Spleen (tissue), 7 donors: ENCODE data around the gene IRAK1.

Experiments
- POLR2AphosphoS5 ChIP-seq, 3 donors: sonication (generic); formaldehyde crosslinking; IDR thresholded peaks; one replicate each; pipeline ENCODE4 v1.5.1; 2017; ENCODE audit warnings: antibody characterized with exemption in 3 of 3
- TF ChIP-seq, protein P1 (sequence below), 11 experiments: fragments of 200-600 bp in 7 of 11; fragments of 450-650 bp in 4 of 11; sonication (generic) in 4 of 11; IDR thresholded peaks in 8 of 11; conservative IDR thresholded peaks in 3 of 11; 1 replicate in 7 of 11; 2 replicates in 4 of 11; pipeline versions ENCODE4 v1.4.0 to v1.8.0; 2016 to 2021; ENCODE audit warnings: antibody characterized with exemption in 11 of 11, inconsistent platforms in 4 of 11, mild to moderate bottlenecking in 1 of 11
- donor health status: DM: no; HTN: no; CAD: no; lungs with moderate emphysema.
- donor health status: DM: no; HTN: no; CAD: no.
- donor health status: DM: no; HTN: no; CAD: no.

DNA sequence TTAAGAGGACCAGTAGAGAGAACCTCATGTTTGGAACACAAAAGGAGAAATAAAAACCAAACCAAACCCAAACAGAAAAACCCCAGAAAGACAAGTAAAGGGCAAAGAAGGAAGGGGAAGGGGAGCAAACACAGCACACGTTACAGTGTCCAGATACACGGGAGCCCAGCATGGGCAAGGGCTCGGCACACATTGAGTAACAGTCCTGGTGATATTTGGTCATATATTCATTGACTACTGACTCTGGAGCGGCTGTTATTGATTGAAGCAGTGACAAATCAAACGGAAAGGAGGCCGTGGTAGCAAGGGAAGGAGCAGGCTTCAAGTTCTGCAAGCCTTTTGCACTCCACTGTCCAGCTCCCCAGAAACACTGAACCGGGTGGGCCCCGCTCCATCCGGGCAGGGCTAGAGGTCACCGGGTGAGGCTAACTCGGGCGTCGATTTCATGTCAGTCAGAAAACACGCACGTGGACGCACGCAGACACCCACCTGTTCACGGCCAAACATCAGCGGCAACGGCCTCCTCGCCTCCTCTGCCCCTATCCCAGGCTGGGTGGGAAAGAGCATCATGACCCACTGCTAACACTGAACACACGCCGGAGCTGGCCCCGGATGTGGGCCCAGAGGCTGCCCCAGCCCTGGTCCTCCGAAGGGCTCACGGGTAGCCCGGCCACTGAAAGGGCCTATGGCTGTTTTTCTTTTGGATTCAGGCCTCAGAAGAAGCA is 3.7 kb upstream of the IRAK1 start:
- TF ChIP-seq, protein P1, sequence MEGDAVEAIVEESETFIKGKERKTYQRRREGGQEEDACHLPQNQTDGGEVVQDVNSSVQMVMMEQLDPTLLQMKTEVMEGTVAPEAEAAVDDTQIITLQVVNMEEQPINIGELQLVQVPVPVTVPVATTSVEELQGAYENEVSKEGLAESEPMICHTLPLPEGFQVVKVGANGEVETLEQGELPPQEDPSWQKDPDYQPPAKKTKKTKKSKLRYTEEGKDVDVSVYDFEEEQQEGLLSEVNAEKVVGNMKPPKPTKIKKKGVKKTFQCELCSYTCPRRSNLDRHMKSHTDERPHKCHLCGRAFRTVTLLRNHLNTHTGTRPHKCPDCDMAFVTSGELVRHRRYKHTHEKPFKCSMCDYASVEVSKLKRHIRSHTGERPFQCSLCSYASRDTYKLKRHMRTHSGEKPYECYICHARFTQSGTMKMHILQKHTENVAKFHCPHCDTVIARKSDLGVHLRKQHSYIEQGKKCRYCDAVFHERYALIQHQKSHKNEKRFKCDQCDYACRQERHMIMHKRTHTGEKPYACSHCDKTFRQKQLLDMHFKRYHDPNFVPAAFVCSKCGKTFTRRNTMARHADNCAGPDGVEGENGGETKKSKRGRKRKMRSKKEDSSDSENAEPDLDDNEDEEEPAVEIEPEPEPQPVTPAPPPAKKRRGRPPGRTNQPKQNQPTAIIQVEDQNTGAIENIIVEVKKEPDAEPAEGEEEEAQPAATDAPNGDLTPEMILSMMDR (IDR thresholded peaks at IDR 0.05 in 8 of 11, conservative IDR thresholded peaks at IDR 0.05 in 3 of 11): no peak
- TF ChIP-seq POLR2AphosphoS5 (IDR thresholded peaks at IDR 0.05): peak; percentile 11 to 53 (median 34)
